ENCODE results near the gene LAD1. TPM values are rescaled to one million over a fixed set of nuclear protein-coding genes. Genes with fewer than 3 reads are reported as not detected.

Gene LAD1
- total RNA-seq, 2 donors from 2014 or later: 13.5 to 13.6 TPM

DNA sequence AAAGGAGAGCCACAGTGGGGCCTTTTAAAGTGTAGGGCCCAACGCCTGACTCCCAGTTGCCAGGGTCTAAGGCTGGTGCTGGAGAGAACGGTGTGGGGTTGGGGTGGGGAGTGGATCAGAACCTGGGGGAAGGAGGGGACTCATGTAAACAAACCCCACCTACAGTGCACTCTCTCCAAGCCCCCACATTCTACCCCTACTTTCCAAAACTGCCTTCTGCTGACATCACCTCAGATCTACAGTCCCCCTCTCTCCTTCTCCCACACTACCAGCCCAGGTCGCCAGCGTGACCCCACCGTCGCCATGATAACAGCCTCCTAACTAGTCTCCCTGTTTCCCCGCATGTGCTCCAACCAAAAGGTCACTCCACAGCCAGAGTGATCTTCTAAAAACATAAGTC, 48.2 kb downstream of the LAD1 start:
- no peaks in the 10 kb centered on the region for H3K9me3 Mint-ChIP-seq
- H3K4me1 Mint-ChIP-seq: peaks cover 1% of the 10 kb centered on the region
- H3K4me3 Mint-ChIP-seq: no peak overlapping the region
- TF ChIP-seq, protein P1, sequence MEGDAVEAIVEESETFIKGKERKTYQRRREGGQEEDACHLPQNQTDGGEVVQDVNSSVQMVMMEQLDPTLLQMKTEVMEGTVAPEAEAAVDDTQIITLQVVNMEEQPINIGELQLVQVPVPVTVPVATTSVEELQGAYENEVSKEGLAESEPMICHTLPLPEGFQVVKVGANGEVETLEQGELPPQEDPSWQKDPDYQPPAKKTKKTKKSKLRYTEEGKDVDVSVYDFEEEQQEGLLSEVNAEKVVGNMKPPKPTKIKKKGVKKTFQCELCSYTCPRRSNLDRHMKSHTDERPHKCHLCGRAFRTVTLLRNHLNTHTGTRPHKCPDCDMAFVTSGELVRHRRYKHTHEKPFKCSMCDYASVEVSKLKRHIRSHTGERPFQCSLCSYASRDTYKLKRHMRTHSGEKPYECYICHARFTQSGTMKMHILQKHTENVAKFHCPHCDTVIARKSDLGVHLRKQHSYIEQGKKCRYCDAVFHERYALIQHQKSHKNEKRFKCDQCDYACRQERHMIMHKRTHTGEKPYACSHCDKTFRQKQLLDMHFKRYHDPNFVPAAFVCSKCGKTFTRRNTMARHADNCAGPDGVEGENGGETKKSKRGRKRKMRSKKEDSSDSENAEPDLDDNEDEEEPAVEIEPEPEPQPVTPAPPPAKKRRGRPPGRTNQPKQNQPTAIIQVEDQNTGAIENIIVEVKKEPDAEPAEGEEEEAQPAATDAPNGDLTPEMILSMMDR (conservative IDR thresholded peaks at IDR 0.05): no peak
- no peaks in the 10 kb centered on the region for H3K4me1 ChIP-seq (ENCODE audit: control insufficient read depth, insufficient read depth, low read length)
- H3K4me3 ChIP-seq (ENCODE audit: low read length): no peak overlapping the region
- H3K9ac ChIP-seq (ENCODE audit: extremely low read depth, low read length, poor library complexity, severe bottlenecking): no peak overlapping the region
- no peaks in the 10 kb centered on the region for H3K27me3 ChIP-seq (ENCODE audit: control insufficient read depth, insufficient read depth, low read length, poor library complexity, severe bottlenecking)
- no peak overlapping the region for H3K27ac ChIP-seq (ENCODE audit: low read depth, low read length)
- H3K27me3 Mint-ChIP-seq (ENCODE audit: insufficient read depth): no peaks in the 10 kb centered on the region
- WGBS, 2 experiments (ENCODE audit: insufficient coverage in 1 of 2, insufficient read length in 1 of 2): 78 to 93% methylated on average over 5 to 6 of the region's 7 CpGs
- H3K27ac Mint-ChIP-seq: no peak overlapping the region
- H3K36me3 ChIP-seq (ENCODE audit: control insufficient read depth, insufficient read depth, low read length): no peaks in the 10 kb centered on the region
- no peaks in the 10 kb centered on the region for H3K9me3 ChIP-seq (ENCODE audit: control insufficient read depth, low read length)
- DNase-seq: no peak
- H3K36me3 Mint-ChIP-seq (ENCODE audit: low read depth): no peaks in the 10 kb centered on the region

DNA sequence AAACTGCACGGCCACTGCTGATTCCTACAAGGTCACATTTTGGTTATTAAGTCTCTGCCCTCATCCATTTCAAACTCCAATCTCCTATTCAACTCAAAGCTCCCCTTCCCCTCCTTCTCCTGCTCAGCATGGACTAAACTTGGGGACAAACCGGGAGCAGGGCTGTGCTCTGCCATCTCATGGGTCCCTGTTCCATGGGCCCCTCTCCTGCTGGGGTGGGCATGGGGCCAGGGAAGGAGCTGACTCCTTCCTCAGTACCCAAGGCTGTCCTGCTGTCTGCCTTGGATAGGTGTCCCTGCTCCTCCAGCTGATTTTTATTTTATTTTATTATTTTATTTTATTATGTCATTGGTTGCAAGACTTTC, 48.8 kb downstream of the LAD1 start:
- Histone ChIP-seq H3K9ac (ENCODE audit: extremely low read depth, low read length, poor library complexity, severe bottlenecking) (no peak overlapping the region), H3K9me3 (ENCODE audit: control insufficient read depth, low read length) (no peaks in the 10 kb centered on the region), H3K36me3 (ENCODE audit: control insufficient read depth, insufficient read depth, low read length) (no peaks in the 10 kb centered on the region), H3K4me3 (ENCODE audit: low read length) (no peak overlapping the region), H3K27ac (ENCODE audit: low read depth, low read length) (no peak overlapping the region), H3K4me1 (ENCODE audit: control insufficient read depth, insufficient read depth, low read length) (no peaks in the 10 kb centered on the region), H3K27me3 (ENCODE audit: control insufficient read depth, insufficient read depth, low read length, poor library complexity, severe bottlenecking) (no peaks in the 10 kb centered on the region)
- 89% methylated on average over 2 of the region's 2 CpGs; no CpG with 5 or more reads in 1 of the 2 experiments for WGBS, 2 experiments (ENCODE audit: insufficient coverage in 1 of 2, insufficient read length in 1 of 2)
- TF ChIP-seq, protein P1 (conservative IDR thresholded peaks at IDR 0.05): no peak
- DNase-seq: no peak
- H3K4me3 Mint-ChIP-seq: no peak overlapping the region
- H3K27ac Mint-ChIP-seq: no peak overlapping the region
- H3K27me3 Mint-ChIP-seq (ENCODE audit: insufficient read depth): no peaks in the 10 kb centered on the region
- no peaks in the 10 kb centered on the region for H3K9me3 Mint-ChIP-seq
- no peaks in the 10 kb centered on the region for H3K36me3 Mint-ChIP-seq (ENCODE audit: low read depth)
- H3K4me1 Mint-ChIP-seq: peaks cover 1% of the 10 kb centered on the region

DNA sequence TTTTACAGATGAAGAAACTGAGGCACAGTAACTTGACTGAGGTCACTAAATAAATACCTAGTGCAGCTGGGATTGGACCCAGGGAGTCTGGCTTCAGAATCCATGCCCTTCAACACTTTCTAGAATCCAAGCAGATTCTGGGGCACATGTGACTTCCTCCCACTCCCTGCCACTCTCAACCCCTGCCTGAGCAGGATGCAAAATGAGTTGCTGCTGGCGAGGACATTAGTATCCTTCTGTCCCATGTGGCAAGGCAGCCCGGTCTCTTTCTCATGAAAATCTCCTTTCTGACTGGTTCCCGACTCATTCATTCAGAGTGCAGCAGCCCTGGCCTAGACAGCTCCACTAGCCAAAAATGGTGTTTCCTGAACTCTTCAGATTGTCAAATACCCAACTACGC, 50.0 kb downstream of the LAD1 start:
- no peak for DNase-seq
- H3K36me3 Mint-ChIP-seq (ENCODE audit: low read depth): no peaks in the 10 kb centered on the region
- Histone ChIP-seq H3K27me3 (ENCODE audit: control insufficient read depth, insufficient read depth, low read length, poor library complexity, severe bottlenecking) (no peaks in the 10 kb centered on the region), H3K4me1 (ENCODE audit: control insufficient read depth, insufficient read depth, low read length) (no peaks in the 10 kb centered on the region), H3K36me3 (ENCODE audit: control insufficient read depth, insufficient read depth, low read length) (no peaks in the 10 kb centered on the region), H3K4me3 (ENCODE audit: low read length) (no peak overlapping the region), H3K9ac (ENCODE audit: extremely low read depth, low read length, poor library complexity, severe bottlenecking) (no peak overlapping the region), H3K9me3 (ENCODE audit: control insufficient read depth, low read length) (no peaks in the 10 kb centered on the region), H3K27ac (ENCODE audit: low read depth, low read length) (no peak overlapping the region)
- WGBS, 2 experiments (ENCODE audit: insufficient coverage in 1 of 2, insufficient read length in 1 of 2): 88% methylated on average over 4 of the region's 4 CpGs
- TF ChIP-seq, protein P1 (conservative IDR thresholded peaks at IDR 0.05): no peak
- H3K27me3 Mint-ChIP-seq (ENCODE audit: insufficient read depth): peaks cover 2% of the 10 kb centered on the region
- H3K27ac Mint-ChIP-seq: no peak overlapping the region
- no peaks in the 10 kb centered on the region for H3K9me3 Mint-ChIP-seq
- H3K4me3 Mint-ChIP-seq: no peak overlapping the region
- peaks cover 1% of the 10 kb centered on the region for H3K4me1 Mint-ChIP-seq

Measured in endodermal cell (in vitro differentiated cells).